Caco-2 (cell line): ENCODE measurements around the gene FBXW10B. TPM values are rescaled to one million over a fixed set of nuclear protein-coding genes. Genes with fewer than 3 reads are reported as not detected.

ENCODE experiments used
- BruUV-seq: library from RNA; stranded (reverse); fragments of 400-500 nt; replicated peaks from 2 replicates; lab custom pipeline; 2021; lab: Mats Ljungman, UMichigan
- CTCF ChIA-PET: fragments of 300-600 bp; sonication (Branson Sonifier 250); formaldehyde crosslinking; loops from one replicate; lab custom pipeline; 2022; ENCODE audit warnings: antibody characterized with exemption; lab: Charles Lee
- POLR2A ChIA-PET: fragments of 300-600 bp; sonication (Branson Sonifier 250); formaldehyde crosslinking; loops from one replicate; lab custom pipeline; 2022; ENCODE audit warnings: antibody characterized with exemption; lab: Charles Lee
- DNase-seq, 2 experiments: peaks; one replicate each; pipeline versions ENCODE4 v3.0.0 to v3.0.0-alpha.2; 2020 to 2022
- H3K27me3 ChIP-seq: replicated peaks from 2 replicates; pipeline ENCODE4 v1.6.0; 2011; ENCODE audit warnings: low read length; ENCODE audit not compliant: control insufficient read depth, insufficient read depth
- H3K36me3 ChIP-seq: 2 replicates; pipeline ENCODE4 v1.5.1; 2011; ENCODE audit warnings: low read length; ENCODE audit not compliant: control insufficient read depth, insufficient read depth
- H3K4me1 ChIP-seq: fragments of 250-450 bp; sonication (Bioruptor Pico); 2 replicates; pipeline ENCODE4 v1.5.1; 2020; ENCODE audit warnings: mild to moderate bottlenecking
- H3K4me3 ChIP-seq: 2 replicates; pipeline ENCODE4 v1.5.1; 2011; ENCODE audit warnings: low read depth, mild to moderate bottlenecking, control low read depth, low read length
- H3K9me3 ChIP-seq: fragments of 250-450 bp; sonication (Bioruptor Pico); 2 replicates; pipeline ENCODE4 v1.5.1; 2020; ENCODE audit warnings: mild to moderate bottlenecking, moderate library complexity
- H3K27ac Mint-ChIP-seq: one replicate; pipeline ENCODE4 v1.8.0; 2022; ENCODE audit warnings: mixed read lengths; ENCODE audit not compliant: unreplicated experiment
- H3K27me3 Mint-ChIP-seq: one replicate; pipeline ENCODE4 v1.8.0; 2022; ENCODE audit warnings: mixed read lengths; ENCODE audit not compliant: insufficient read depth, unreplicated experiment
- H3K36me3 Mint-ChIP-seq: one replicate; pipeline ENCODE4 v1.8.0; 2022; ENCODE audit warnings: mild to moderate bottlenecking, mixed read lengths; ENCODE audit not compliant: insufficient read depth, unreplicated experiment
- H3K4me1 Mint-ChIP-seq: one replicate; pipeline ENCODE4 v1.8.0; 2022; ENCODE audit warnings: low read depth, mixed read lengths; ENCODE audit not compliant: unreplicated experiment
- H3K4me3 Mint-ChIP-seq: one replicate; pipeline ENCODE4 v1.8.0; 2022; ENCODE audit warnings: mild to moderate bottlenecking, moderate library complexity, mixed read lengths; ENCODE audit not compliant: unreplicated experiment
- H3K9me3 Mint-ChIP-seq: one replicate; pipeline ENCODE4 v1.8.0; 2022; ENCODE audit warnings: mixed read lengths; ENCODE audit not compliant: unreplicated experiment
- intact Hi-C: fragments of 100-400 bp; cut with micrococcal nuclease; formaldehyde crosslinking; loops from one replicate; pipeline ENCODE4 v1.10.0; 2022; ENCODE audit not compliant: unreplicated experiment
- total RNA-seq: library from RNA; stranded (reverse); gene quantifications from 2 replicates; pipeline ENCODE4 v1.2.3, GENCODE V29; 2022
- TF ChIP-seq, protein P1 (sequence below), 2 experiments: fragments of 200-600 bp in 1 of 2; IDR thresholded peaks; 1 replicate in 1 of 2; 2 replicates in 1 of 2; pipeline versions ENCODE4 v1.5.1 to v1.8.0; 2011 to 2022; ENCODE audit warnings: antibody characterized with exemption in 1 of 2, control low read depth in 1 of 2, inconsistent platforms in 1 of 2, low read depth in 1 of 2, low read length in 1 of 2, mild to moderate bottlenecking in 1 of 2, moderate library complexity in 1 of 2; ENCODE audit not compliant: insufficient read depth in 1 of 2, severe bottlenecking in 1 of 2, unreplicated experiment in 1 of 2

FBXW10B gene
- total RNA-seq, 1 experiment from 2014 or later: not detected

DNA sequence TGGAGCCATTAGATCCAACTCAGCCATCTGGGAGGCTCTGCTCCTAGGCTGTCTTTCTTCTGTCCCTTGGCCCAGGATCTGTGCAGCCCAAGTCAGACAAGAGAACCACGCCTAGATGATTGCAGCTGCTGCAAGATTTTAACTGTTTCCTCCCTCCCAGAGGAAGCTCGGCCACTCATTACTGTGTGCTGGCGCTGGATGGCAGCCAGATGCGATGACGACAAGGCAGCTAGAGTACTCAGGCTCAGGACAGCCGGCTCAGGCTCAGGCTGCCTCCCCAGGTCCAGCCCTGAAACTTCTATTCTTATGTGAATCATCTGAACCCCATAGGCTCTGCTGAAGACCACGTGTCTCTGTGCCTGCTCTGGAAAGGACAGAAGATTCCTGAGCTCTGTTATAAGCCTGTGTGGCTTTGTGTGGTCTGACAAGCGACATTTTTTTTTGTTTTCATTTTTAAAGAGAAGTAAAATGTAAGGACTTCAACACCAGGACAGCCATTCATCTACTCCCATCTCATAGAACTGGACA is 32.1 kb upstream of the FBXW10B start:
- no peaks in the 10 kb centered on the region for H3K27me3 ChIP-seq
- CTCF ChIA-PET: no interaction called here
- H3K36me3 ChIP-seq: no peaks in the 10 kb centered on the region
- peaks cover 20% of the 10 kb centered on the region for H3K4me1 ChIP-seq
- Mint-ChIP-seq H3K27ac (peak overlapping the region; percentile 70), H3K4me1 (peaks cover 17% of the 10 kb centered on the region), H3K36me3 (no peaks in the 10 kb centered on the region), H3K9me3 (no peaks in the 10 kb centered on the region), H3K4me3 (peak overlapping the region; percentile 78), H3K27me3 (no peaks in the 10 kb centered on the region)
- POLR2A ChIA-PET: interaction anchor here (0.7 kb wide), 2 partner anchors 48 to 417 kb away, joined by 3 to 4 read pairs; no protein-coding TSS in a partner anchor
- TF ChIP-seq, protein P1, sequence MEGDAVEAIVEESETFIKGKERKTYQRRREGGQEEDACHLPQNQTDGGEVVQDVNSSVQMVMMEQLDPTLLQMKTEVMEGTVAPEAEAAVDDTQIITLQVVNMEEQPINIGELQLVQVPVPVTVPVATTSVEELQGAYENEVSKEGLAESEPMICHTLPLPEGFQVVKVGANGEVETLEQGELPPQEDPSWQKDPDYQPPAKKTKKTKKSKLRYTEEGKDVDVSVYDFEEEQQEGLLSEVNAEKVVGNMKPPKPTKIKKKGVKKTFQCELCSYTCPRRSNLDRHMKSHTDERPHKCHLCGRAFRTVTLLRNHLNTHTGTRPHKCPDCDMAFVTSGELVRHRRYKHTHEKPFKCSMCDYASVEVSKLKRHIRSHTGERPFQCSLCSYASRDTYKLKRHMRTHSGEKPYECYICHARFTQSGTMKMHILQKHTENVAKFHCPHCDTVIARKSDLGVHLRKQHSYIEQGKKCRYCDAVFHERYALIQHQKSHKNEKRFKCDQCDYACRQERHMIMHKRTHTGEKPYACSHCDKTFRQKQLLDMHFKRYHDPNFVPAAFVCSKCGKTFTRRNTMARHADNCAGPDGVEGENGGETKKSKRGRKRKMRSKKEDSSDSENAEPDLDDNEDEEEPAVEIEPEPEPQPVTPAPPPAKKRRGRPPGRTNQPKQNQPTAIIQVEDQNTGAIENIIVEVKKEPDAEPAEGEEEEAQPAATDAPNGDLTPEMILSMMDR (IDR thresholded peaks at IDR 0.05; ENCODE audit: insufficient read depth in 1 of 2, low read depth in 1 of 2, low read length in 1 of 2, severe bottlenecking in 1 of 2, unreplicated experiment in 1 of 2): peak in 1 of 2 experiments; percentile 4
- H3K4me3 ChIP-seq: peak overlapping the region; percentile 40
- DNase-seq: peak; percentile 67 to 81
- intact Hi-C loops: no loop called here
- H3K9me3 ChIP-seq: no peaks in the 10 kb centered on the region
- no TSS peak for BruUV-seq

DNA sequence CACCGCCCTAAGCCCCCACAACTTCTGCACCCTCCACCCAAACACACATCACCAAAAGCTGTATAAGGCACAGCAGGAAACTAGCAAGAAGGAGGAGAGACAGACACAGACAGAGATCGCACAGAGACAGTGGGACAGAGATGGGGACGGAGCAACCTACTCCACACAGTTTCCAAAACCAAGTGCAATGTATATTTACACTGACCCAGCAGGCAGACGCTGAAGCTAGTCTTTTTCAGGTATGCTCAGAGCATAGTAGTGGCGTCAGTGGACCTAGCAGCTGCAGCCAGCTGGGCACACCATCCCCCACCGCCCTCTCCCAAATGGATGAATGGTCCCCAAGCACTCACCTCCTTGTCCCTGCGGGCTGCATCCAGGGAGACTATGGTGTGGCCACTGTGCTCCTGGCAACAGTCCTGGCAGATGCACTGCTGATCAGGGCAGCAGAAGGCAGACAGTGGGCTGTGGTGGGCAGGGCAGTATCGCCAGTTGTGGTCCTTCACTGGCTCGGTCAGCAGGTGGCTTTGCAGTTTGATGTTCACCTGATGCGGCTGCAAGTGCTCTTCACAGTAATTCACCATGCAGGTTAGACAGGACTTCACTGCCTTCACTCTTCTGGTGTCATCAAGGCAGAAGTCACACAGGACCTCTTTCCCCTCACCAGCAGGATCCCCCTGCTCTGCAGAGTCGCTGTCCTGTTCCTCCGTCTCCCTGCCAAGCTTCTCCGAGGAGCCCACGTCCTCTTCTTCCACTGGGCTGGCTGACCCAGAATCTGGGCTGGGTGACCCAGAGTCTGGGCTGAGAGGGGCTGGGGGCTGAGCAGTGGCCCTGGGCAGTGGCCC is 31.5 kb upstream of the FBXW10B start:
- Mint-ChIP-seq H3K4me1 (peaks cover 17% of the 10 kb centered on the region), H3K27ac (peak overlapping the region; percentile 70), H3K36me3 (no peaks in the 10 kb centered on the region), H3K27me3 (no peaks in the 10 kb centered on the region), H3K9me3 (no peaks in the 10 kb centered on the region), H3K4me3 (peak overlapping the region; percentile 78)
- ChIA-PET CTCF (interaction anchor here (0.6 kb wide), 1 partner anchor 293 kb away, joined by 3 read pairs; no protein-coding TSS in a partner anchor), POLR2A (interaction anchor here (0.7 kb wide), 2 partner anchors 48 to 416 kb away, joined by 3 to 4 read pairs; no protein-coding TSS in a partner anchor)
- H3K4me3 ChIP-seq: peak overlapping the region; percentile 40
- BruUV-seq: no TSS peak
- no peaks in the 10 kb centered on the region for H3K36me3 ChIP-seq
- H3K4me1 ChIP-seq: peaks cover 20% of the 10 kb centered on the region
- H3K27me3 ChIP-seq: no peaks in the 10 kb centered on the region
- TF ChIP-seq, protein P1 (IDR thresholded peaks at IDR 0.05; ENCODE audit: insufficient read depth in 1 of 2, low read depth in 1 of 2, low read length in 1 of 2, severe bottlenecking in 1 of 2, unreplicated experiment in 1 of 2): no peak
- intact Hi-C loops: no loop called here
- H3K9me3 ChIP-seq: no peaks in the 10 kb centered on the region
- peak in 1 of 2 experiments; percentile 23 for DNase-seq

DNA sequence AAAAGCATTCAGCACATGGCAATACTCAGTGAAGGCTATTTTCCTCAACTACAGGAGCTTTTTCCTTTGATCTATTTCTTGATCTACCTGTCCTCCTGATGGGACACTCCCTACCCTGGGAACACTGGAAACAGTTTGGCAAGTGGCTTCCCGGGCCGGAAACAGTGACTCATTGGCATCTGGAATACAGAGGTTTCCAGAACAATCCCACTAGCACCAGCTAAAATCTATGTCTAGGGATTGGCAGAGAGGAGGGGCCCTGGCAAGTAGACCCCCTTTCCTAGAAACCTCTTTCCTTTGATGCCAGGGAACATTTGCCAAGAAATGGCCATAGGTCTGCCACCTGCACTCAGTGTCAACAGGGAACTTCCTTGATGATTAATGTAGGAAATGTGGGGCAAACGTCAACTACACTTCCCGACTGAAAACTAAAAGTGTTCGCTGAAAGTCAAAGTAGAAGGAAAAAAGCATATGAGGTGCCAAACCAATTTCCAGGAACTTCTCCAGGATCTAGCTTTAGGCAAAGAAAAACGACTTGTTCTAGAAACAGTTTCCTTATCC is 30.4 kb upstream of the FBXW10B start:
- TF ChIP-seq, protein P1 (IDR thresholded peaks at IDR 0.05; ENCODE audit: insufficient read depth in 1 of 2, low read depth in 1 of 2, low read length in 1 of 2, severe bottlenecking in 1 of 2, unreplicated experiment in 1 of 2): no peak
- Mint-ChIP-seq H3K9me3 (no peaks in the 10 kb centered on the region), H3K36me3 (no peaks in the 10 kb centered on the region), H3K4me1 (peaks cover 19% of the 10 kb centered on the region), H3K27me3 (no peaks in the 10 kb centered on the region), H3K27ac (no peak overlapping the region), H3K4me3 (peak overlapping the region; percentile 78)
- ChIA-PET CTCF (no interaction called here), POLR2A (no interaction called here)
- intact Hi-C loops: no loop called here
- Histone ChIP-seq H3K9me3 (no peaks in the 10 kb centered on the region), H3K36me3 (no peaks in the 10 kb centered on the region), H3K4me1 (peaks cover 10% of the 10 kb centered on the region), H3K4me3 (peak overlapping the region; percentile 14), H3K27me3 (no peaks in the 10 kb centered on the region)
- no TSS peak for BruUV-seq
- DNase-seq: no peak
